IPS DF 4.7 (cell line): ENCODE data around the gene TNNI2.
"Not testable (repeated sequence)": the region's sequence is repeated elsewhere in the genome, so short reads cannot be mapped to it uniquely, and the experiment has no call there.

Experiments used
- DNase-seq: peaks from one replicate; pipeline ENCODE4 v3.0.0-alpha.2; 2013; ENCODE audit warnings: low spot score; ENCODE audit errors: extremely low read depth

Gene TNNI2

DNA sequence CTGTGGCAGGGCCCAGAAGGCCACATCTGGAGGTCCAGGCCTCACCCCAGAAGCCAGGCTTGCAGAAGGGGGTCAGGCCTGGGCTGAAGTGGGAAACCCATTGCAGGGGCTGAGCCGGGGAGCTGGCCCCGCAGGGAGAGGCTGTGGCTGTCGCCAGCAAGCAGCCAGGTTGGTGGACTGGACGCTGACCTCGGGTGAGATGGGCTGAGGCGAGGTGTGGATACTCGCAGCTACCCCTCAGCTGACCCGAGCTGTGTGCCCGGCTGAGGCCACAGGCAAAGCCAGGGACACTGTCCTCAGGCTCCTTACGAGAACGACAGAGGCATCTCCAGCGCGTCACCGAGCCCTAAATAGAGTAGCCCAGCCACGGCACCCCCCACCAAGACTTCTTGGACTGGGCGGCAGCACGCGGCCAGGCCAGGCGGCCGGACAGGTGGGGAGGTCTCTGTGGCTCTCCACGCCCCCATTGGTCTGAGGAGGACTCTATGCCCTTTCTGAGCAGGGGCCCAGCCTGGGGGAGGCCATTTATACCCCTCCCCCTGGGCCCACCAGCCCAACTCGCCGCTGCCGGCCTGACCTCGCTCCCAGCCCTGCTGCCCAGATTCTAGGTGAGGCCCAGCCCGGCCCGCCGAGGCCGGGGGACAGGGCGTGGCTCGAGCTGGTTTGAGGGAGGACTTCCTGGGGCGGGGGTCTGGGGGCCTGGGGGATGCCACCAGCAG, at the start of gene TNNI2:
TNNI2 (plus strand) TSS at position 556 of the 719 bp plus-strand sequence. CDS start 716 bp downstream, outside the sequence.
- no peak for DNase-seq

DNA sequence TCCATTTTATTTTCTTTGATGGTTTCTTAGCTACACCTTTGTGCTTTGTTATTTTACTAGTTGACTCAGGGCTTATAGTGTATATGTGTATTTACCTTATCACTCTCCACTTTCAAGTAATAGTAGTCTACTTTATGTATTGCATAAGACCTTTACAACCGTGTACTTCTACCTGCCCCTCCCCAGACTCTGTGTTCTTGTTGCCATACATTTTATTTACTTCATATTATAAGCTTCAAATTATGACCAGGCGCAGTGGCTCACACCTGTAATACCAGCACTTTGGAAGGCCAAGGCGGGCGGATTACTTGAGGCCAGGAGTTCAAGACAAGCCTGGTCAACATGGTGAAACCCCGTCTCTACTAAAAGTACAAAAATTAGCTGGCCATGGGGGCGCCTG, 46.9 kb upstream of the TNNI2 start:
- no peak for DNase-seq

DNA sequence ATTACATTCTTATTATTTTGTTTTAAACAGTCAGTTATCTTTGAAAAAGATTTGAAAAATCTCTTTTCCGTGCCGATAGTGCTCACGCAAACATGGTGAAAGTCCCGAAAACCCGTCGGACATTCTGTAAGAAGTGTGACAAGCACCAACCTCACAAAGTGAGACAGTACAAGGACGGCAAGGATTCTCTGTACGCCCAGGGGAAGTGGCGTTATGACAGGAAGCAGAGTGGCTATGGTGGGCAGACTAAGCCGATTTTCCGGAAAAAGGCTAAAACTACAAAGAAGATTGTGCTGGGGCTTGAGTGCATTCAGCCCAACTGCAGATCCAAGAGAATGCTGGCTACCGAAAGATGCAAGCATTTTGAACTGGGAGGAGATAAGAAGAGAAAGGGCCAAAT, 46.3 kb upstream of the TNNI2 start:
- DNase-seq = no peak

DNA sequence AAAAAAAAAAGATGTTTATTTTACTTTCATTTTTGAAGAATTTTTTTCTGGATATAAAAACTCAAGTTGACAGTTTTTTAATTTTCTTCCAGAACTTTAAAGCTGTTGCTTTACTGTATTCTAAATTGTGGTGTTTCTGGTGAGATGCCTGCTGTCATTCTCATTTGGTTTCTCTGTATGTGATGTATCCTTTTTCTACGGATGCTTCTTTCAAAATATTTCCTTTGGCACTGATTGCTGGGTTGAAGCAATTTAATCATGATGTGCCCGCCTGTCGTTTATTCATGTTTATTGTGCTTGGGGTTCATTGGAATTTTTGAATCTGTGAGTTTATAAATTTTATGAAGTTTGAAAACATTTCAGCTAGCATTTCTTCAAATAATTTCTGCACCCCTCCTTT, 45.7 kb upstream of the TNNI2 start:
- no peak for DNase-seq

DNA sequence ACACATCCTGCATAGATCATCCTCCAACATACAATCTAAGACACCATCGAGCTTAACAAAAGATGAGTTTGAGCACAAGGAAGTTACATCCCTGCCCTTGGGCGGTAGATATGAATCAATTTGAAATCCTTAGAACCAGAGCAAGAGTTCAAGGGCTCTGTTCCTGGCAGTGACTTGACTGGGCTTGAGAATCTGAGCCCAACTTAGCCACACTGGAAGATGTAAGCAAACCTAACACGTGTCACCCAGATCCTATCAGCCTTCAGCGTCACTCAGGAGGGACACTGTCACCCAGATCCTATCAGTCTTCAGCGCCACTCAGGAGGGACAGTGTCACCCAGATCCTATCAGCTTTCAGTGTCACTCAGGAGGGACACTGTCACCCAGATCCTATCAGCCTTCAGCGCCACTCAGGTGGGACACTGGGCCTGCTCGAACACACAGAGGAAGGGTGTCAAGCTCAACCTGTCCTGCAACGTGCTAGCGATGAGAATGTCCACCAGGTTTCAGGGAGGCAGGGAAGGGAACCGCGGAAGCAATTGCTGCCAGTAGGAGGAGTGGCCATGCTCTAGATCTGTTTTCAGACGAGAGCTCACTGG, 42.3 kb upstream of the TNNI2 start:
- DNase-seq = no peak

DNA sequence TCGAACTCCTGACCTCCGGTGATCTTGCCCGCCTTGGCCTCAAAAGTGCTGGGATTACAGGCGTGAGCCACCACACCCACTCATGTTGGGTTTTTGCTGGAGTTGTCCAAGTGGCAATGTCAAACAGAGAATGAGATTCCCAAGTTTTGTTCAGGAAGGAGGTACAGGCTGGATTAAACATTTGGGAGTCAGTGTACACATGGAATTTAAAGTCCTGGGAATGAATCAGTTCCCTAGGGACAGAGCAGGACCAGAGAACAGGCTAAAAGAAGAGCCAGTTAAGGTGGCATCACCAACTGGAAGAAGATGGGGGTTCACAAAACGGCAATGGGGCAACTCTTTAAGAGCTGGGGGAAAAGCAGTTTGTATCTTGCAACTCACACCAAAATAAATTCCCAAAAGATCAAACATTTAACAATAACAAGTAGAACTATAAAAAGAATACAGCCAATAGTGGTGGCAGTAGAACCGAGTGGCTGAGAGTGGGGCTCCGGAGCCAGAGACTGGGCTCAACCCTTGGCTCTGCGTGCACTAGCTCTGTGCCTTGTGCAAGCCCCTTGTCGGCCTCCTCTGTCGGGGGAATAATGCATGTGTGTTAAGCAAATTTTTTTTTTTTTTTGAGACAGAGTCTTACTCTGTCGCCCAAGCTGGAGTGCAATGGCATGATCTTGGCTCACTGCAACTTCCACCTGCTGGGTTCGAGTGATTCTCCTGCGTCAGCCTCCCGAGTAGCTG, 41.2 kb upstream of the TNNI2 start:
- DNase-seq = no peak

DNA sequence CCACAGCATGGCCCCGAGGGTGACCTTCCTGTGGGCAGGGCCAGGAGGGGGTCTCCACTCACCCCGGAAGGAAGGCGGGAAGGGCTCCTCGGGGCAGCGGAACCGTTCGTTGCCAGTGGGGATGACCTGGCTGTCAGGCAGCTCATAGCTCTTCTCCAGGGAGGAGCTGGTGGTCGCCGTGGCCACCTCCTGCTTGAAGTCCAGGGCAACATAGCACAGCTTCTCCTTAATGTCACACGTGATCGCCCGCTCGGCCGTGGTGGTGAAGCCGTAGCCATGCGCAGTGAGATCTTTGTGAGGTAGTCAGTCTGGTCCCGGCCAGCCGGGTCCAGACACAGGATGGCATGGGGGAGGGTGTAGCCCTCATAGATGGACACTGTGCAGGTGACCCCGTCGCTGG, 35.5 kb upstream of the TNNI2 start:
- DNase-seq = no peak

DNA sequence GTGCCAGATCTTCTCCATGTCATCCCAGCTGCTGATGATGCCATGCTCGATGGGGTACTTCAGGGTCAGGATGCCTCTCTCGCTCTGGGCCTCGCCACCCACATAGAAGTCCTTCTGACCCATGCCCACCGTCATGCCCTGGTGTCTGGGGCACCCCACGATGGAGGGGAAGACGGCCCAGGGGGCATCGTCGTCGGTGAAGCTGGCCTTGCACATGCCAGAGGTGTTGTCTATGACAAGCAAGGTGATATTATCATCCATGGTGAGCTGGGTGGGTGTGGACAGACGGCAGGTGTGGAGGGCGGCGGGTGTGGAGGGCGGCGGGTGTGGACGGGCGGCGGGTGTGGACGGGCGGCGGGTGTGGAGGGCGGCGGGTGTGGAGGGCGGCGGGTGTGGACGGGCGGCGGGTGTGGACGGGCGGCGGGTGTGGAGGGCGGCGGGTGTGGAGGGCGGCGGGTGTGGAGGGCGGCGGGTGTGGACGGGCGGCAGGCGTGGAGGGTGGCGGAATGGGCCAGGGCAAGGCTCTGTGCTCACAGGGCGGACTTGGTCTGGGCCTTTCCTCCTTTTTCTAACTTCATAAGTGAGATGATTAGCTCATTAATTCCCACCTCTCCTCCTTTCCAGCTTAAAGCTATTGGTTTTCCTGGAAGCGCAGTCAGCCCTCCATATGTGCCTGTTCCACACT, 34.8 kb upstream of the TNNI2 start:
- DNase-seq = not testable (repeated sequence)

DNA sequence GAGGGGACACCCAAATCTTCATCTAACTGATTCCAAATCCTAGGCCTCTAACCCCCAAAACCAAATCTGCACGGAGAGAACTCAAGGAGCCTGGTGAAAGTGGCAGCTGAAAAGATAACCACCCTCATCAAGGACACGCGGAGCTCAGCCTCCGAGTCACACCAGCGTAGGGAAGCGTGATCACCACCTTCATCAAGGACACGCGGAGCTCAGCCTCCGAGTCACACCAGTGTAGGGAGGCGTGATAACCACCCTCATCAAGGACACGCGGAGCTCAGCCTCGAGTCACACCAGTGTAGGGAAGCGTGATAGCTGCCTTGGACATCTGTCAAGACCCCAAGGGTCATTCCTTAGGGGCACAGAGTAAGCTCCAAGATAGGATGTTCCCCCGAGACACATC, 33.3 kb upstream of the TNNI2 start:
- no peak for DNase-seq

DNA sequence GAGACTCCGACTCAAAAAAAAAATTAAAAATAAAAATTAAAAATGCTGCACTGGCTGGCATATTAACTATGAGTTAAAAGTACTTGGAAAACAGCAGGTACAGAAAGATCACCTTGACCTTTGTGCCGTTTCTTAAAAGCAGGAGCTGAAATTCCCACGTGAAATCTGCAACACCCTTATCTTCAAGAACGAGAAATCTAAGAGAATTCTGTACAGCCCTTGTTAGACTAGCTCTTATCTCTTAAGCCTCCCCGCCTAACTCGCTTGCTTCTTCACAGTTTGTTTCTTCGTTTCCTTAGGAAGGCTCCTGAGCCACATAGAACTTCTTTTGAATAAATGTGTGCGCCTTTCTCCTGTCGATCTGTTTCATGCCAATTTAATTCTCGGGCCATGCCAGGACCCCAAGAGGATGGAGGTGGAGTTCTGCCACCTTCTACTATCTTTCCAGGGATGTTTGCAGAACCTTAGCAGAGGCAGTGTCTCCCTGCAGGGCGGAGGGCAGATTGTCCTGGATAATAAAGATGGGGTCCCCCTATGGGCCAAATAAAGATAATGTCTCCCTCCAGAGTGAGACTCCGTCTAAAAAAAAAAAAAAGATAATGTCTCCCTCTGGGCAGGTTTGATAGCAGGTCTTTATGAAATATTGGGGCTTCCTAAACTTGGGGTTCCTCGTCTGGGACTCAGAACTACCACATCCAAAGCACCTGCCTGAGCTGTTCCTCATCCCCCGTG, 31.4 kb upstream of the TNNI2 start:
- no peak for DNase-seq

DNA sequence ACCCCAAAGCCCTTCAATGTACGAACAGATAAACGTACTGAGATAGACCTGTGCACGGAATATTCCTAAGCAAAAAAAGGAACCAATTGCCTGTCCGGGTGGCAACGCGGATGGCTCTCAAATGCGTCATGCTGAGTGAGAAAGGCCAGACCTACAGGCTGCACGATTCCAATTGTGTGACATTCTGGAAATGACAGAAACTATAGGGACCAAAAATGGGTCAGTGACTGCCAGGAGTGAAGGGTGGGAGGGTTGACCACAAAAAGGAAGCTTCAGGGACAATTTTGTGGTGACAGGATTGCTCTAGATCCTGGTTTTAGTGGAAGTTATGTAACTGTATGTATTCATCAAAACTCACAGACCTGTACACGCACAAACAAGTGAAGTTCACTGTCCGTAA, 28.0 kb upstream of the TNNI2 start:
- DNase-seq = no peak

DNA sequence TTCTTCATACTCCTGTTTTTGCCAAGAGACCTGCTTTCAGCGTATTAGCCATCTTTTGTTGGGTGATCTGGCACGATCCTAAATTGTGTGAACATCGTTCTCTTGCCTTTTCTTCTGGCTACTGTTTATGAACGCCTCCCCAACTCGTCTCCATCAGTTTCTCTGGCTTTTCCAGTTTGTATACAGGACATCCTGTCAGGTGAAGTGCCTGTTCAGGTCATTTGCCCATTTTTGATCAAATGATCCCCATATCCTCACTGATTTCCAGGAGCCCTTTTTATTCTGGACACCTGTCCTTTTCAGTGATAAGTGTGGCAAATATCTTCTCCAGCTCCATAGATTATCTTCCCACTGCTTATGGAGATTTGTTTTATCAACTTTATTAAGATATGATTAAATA, 26.5 kb upstream of the TNNI2 start:
- no peak for DNase-seq

DNA sequence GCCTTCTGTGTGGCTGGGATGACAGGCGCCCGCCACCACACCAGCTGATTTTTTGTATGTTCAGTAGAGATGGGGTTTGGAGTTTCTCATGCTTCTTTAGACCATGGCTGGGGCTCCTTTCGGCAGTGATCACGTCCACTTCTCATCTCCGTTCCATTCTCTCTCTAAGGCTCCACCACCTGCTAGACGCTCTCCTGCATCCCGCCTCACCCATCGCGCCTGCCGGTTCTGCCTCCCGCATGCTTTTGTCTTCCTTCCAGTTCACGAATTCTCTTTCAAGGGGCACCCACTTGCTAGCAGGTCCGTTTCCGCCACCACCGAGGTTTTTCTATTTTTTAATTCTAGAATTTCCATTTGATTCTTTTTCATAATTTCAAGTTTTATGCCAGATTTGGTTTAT, 26.0 kb upstream of the TNNI2 start:
- DNase-seq = no peak

DNA sequence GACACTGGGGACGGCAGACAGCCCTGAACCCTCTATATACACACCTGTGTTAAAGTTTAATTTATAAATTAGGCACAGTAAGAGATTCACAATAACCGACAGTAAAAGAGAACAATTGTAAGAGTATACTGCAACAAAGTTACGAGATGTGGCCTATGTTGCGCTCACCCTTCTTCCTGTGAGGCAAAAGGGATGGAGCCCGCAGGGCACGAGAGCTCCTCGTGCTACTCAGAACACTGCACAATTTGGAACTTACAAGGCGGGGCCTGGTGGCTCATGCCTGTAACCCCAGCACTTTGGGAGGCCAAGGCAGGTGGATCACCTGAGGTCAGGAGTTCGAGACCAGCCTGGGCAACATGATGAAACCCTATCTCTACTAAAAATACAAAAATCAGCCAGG, 25.4 kb upstream of the TNNI2 start:
- DNase-seq = not testable (repeated sequence)

DNA sequence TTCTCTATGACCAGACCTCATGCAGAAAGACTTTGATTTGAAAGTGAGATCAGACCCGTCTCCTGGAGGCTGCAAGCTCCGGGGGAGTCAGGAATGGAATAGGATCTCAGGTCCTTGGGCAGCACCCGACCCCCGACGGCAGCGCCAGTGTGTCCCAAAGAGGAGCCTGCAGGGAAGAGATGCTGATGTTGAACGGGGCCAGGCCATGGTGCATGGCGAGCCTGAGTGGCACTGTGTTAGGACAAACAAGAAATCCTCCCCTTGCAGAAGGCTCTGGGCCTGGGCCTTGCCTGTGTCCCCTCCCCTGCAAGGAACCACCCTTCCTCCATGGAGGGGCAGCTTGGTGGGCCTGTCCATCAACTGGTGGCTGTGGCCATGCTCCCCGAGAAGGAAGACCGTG, 24.1 kb upstream of the TNNI2 start:
- no peak for DNase-seq

DNA sequence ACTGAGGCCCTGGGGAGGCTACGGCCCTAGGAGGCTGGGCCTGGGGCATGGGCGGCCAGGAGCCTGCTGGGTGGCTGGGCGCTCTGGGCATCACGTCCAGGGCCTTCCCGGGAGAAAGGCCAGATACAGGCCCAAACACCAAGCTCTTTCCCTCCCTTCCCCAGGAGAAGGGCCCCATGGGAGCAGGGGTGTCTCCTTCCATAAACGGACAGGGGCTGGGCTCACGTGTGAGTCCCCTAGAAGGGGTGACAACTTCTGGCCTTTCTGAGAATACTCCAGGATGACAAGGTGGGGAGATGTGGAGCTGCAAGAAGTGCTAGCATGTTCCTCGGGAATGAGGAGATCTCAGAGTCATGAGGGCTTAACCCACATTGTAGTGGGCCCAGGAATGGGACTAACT, 23.5 kb upstream of the TNNI2 start:
- no peak for DNase-seq

DNA sequence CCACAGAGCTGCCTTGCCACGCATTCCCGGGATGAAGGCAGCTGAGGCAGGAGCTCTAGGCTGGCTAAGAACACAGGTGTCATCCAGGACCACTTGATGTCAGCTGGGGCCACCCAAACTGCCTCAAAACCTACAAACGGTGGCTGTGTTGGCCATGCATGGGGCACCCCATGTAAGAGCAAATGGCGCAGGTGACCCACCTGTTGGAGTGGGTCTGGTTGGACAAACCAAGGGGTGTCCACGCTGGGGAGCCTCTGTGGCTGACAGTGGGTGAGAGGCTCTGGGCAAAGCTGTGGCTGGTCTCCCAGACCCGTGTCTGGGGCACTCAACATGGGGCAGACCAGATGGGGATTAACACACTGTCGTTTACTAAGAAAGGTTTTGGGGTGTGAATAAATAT, 23.0 kb upstream of the TNNI2 start:
- no peak for DNase-seq

DNA sequence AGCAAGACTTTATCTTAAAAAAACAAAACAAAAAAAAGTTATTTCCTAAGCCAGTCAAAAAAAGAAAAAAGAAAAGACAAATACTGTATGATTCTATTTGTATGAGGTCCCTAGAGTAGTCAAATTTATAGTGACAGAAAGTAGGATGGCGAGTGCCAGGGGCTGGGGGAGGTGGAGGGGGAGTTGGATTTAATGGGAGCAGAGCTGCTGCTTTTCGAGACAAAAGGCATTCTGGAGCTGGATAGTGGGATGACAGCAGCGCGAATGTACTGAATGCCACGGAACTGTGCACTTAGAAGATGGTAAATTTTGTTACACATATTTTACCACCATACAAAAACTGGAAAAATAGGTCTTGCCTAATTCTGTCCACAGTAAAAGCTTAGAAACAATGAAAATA, 21.8 kb upstream of the TNNI2 start:
- no peak for DNase-seq

DNA sequence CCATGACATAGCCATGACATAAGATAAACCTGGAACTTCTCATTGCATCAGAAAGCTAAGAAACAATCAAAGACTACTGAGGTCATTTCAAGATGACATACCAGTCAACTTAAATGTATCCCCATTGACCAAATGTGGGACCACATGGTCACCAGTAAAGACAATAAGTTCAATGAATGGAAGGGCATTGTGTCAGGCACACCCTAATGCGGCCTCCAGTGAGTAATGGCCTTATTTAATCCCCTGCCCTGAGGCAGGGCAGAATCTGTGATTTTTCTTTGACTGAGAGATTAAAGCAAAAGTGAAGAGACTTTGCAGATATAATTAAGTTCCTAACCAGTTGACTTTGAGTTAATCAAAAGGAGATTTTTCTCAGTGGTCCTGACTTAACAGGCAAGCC, 21.3 kb upstream of the TNNI2 start:
- no peak for DNase-seq

DNA sequence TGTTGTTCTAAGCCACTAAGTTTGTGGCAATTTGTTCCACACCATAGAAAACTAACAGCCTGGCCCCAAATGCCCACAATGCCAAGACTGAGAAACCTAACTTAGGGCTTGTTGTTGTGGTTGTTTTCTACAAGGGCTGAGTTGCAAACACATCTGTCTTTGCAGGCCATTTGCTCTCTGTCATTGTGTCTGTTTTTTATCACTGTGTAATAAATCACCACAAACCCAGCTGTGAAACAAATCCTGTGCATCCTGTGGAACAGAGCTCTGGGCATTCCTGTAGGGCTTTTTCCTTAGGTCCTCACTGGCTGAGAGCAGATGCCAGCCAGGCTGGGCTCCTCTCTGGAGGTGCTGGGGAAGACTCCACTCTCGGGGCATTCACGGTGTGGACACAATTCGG, 19.7 kb upstream of the TNNI2 start:
- DNase-seq = no peak
